OCI-LY7 (cell line): ENCODE measurements around the gene MT1A. TPM values are rescaled to one million over a fixed set of nuclear protein-coding genes. Genes with fewer than 3 reads are reported as not detected.

Experiments used
- BruUV-seq: library from RNA; stranded (reverse); fragments of 400-500 nt; replicated peaks from 2 replicates; lab custom pipeline; 2021; lab: Mats Ljungman, UMichigan
- CTCF ChIA-PET: fragments of 300-600 bp; sonication (Branson Sonifier 250); formaldehyde crosslinking; loops from one replicate; lab custom pipeline; 2022; ENCODE audit warnings: antibody characterized with exemption; ENCODE audit not compliant: unreplicated experiment; lab: Charles Lee
- POLR2A ChIA-PET: fragments of 300-600 bp; sonication (Branson Sonifier 250); formaldehyde crosslinking; loops from one replicate; lab custom pipeline; 2022; ENCODE audit warnings: antibody characterized with exemption; lab: Charles Lee
- DNase-seq: peaks from one replicate; pipeline ENCODE4 v3.0.0-alpha.2; 2015; ENCODE audit warnings: low spot score
- H2AFZ ChIP-seq: fragments of 200-600 bp; sonication (generic), shearing (Covaris generic); 2 replicates; pipeline ENCODE4 v1.6.1; 2014; ENCODE audit warnings: mild to moderate bottlenecking, antibody characterized with exemption, low read length, moderate library complexity
- H3K27ac ChIP-seq: fragments of 200-600 bp; sonication (generic); 2 replicates; pipeline ENCODE4 v1.5.1; 2014; ENCODE audit warnings: mixed run types, low read depth, mild to moderate bottlenecking, moderate library complexity, low read length, inconsistent platforms; ENCODE audit not compliant: poor library complexity, severe bottlenecking
- H3K36me3 ChIP-seq: fragments of 200-600 bp; sonication (generic); 2 replicates; pipeline ENCODE4 v1.6.1; 2014; ENCODE audit warnings: mild to moderate bottlenecking, antibody characterized with exemption, low read length, moderate library complexity, mixed read lengths; ENCODE audit not compliant: insufficient read depth
- H3K4me1 ChIP-seq: fragments of 200-600 bp; sonication (generic); 2 replicates; pipeline ENCODE4 v1.5.1; 2014; ENCODE audit warnings: mild to moderate bottlenecking, low read length; ENCODE audit not compliant: insufficient read depth, poor library complexity, severe bottlenecking
- H3K4me2 ChIP-seq: fragments of 200-600 bp; sonication (generic); 2 replicates; pipeline ENCODE4 v1.6.1; 2014; ENCODE audit warnings: mild to moderate bottlenecking, low read length
- H3K4me3 ChIP-seq: fragments of 200-600 bp; sonication (generic); 2 replicates; pipeline ENCODE4 v1.5.1; 2014; ENCODE audit warnings: mild to moderate bottlenecking, low read depth, low read length; ENCODE audit not compliant: poor library complexity, severe bottlenecking
- H3K79me2 ChIP-seq: fragments of 200-600 bp; sonication (generic); 2 replicates; pipeline ENCODE4 v1.6.1; 2016; ENCODE audit warnings: low read depth, mild to moderate bottlenecking, low read length, moderate library complexity, mixed read lengths; ENCODE audit not compliant: insufficient read depth
- H3K9me2 ChIP-seq: fragments of 200-600 bp; sonication (generic); 2 replicates; pipeline ENCODE4 v1.6.1; 2016; ENCODE audit warnings: mild to moderate bottlenecking, low read length, mixed read lengths; ENCODE audit not compliant: insufficient read depth
- H3K9me3 ChIP-seq: fragments of 200-600 bp; sonication (generic); 2 replicates; pipeline ENCODE4 v1.6.1; 2014; ENCODE audit warnings: mild to moderate bottlenecking, mixed run types, low read length, mixed read lengths
- H4K20me1 ChIP-seq: fragments of 200-600 bp; sonication (generic); 2 replicates; pipeline ENCODE4 v1.6.1; 2014; ENCODE audit warnings: mild to moderate bottlenecking, antibody characterized with exemption, low read length, moderate library complexity, mixed read lengths; ENCODE audit not compliant: insufficient read depth
- CTCF ChIP-seq: fragments of 200-600 bp; sonication (generic); conservative IDR thresholded peaks from 2 replicates; pipeline ENCODE4 v1.5.1; 2014; ENCODE audit warnings: mild to moderate bottlenecking, antibody characterized with exemption, low read length, moderate library complexity, mixed read lengths
- EZH2phosphoT487 ChIP-seq: fragments of 200-600 bp; sonication (generic); IDR thresholded peaks from 2 replicates; pipeline ENCODE4 v1.6.1; 2018; ENCODE audit warnings: low read depth, borderline replicate concordance, mild to moderate bottlenecking, mixed run types, antibody characterized with exemption, low read length, moderate library complexity, mixed read lengths
- intact Hi-C: fragments of 100-400 bp; cut with micrococcal nuclease; formaldehyde crosslinking; loops from one replicate; pipeline ENCODE4 v1.10.0; 2022; ENCODE audit not compliant: unreplicated experiment
- total RNA-seq, 2 experiments: library from RNA; depleted of rRNA in 1 of 2; stranded (reverse); fragments of >200 nt in 1 of 2; shearing (Covaris generic) in 1 of 2; gene quantifications; 2 replicates each; pipeline ENCODE4 v1.2.3, GENCODE V29; 2014 to 2022

MT1A gene
- total RNA-seq, 2 experiments from 2014 or later, result not detected

GRCh38 chr16:56641166-56641565 lies 2.7 kb downstream of the MT1A start:
- BruUV-seq, result no TSS peak
- no peaks in the 10 kb centered on the region for H3K9me3 ChIP-seq
- no peak overlapping the region for H3K27ac ChIP-seq
- H3K36me3 ChIP-seq, result no peaks in the 10 kb centered on the region
- ChIA-PET POLR2A (interaction anchor here (0.6 kb wide), 1 partner anchor 155 kb away, joined by 3 read pairs; no protein-coding TSS in a partner anchor), CTCF (no interaction called here)
- intact Hi-C loops, result no loop called here
- H4K20me1 ChIP-seq, result no peaks in the 10 kb centered on the region
- DNase-seq, result no peak
- H3K79me2 ChIP-seq, result no peaks in the 10 kb centered on the region
- H3K4me2 ChIP-seq, result no peak overlapping the region
- H2AFZ ChIP-seq, result no peak overlapping the region
- H3K4me1 ChIP-seq, result no peaks in the 10 kb centered on the region
- H3K4me3 ChIP-seq, result no peak overlapping the region
- no peaks in the 10 kb centered on the region for H3K9me2 ChIP-seq
- TF ChIP-seq CTCF (no peak), EZH2phosphoT487 (no peak)

- Histone ChIP-seq H3K4me1 (no peaks in the 10 kb centered on the region), H2AFZ (no peak overlapping the region), H3K4me2 (no peak overlapping the region), H3K9me2 (no peaks in the 10 kb centered on the region), H3K27ac (no peak overlapping the region), H3K36me3 (no peaks in the 10 kb centered on the region), H3K9me3 (no peaks in the 10 kb centered on the region), H3K79me2 (no peaks in the 10 kb centered on the region), H4K20me1 (no peaks in the 10 kb centered on the region), H3K4me3 (no peak overlapping the region)
- CTCF ChIA-PET, result no interaction called here
- TF ChIP-seq EZH2phosphoT487 (no peak), CTCF (no peak)
- POLR2A ChIA-PET, result interaction anchor here (0.5 to 0.6 kb wide), 2 partner anchors 105 to 138 kb away, joined by 3 read pairs; no protein-coding TSS in a partner anchor
- BruUV-seq, result no TSS peak
- no peak for DNase-seq
- intact Hi-C loops, result no loop called here
These were observed 4.8 kb downstream of the MT1A start for GRCh38 chr16:56643080-56643778.

GRCh38 chr16:56643833-56644232 lies 5.4 kb downstream of the MT1A start:
- Histone ChIP-seq H3K4me2 (no peak overlapping the region), H3K36me3 (no peaks in the 10 kb centered on the region), H3K79me2 (no peaks in the 10 kb centered on the region), H3K9me3 (no peaks in the 10 kb centered on the region), H3K9me2 (no peaks in the 10 kb centered on the region), H3K4me3 (no peak overlapping the region), H3K27ac (no peak overlapping the region), H4K20me1 (no peaks in the 10 kb centered on the region), H3K4me1 (no peaks in the 10 kb centered on the region), H2AFZ (no peak overlapping the region)
- DNase-seq, result no peak
- CTCF ChIA-PET, result no interaction called here
- intact Hi-C loops, result no loop called here
- no TSS peak for BruUV-seq
- POLR2A ChIA-PET, result interaction anchor here (0.6 kb wide), 1 partner anchor 138 kb away, joined by 3 read pairs; no protein-coding TSS in a partner anchor
- no peak for TF ChIP-seq CTCF
- TF ChIP-seq EZH2phosphoT487, result no peak
